ENCODE data around the gene OTOG.

The OTOG gene

GRCh38 chr11:17516551-17517150, 30.4 kb upstream of the OTOG start:
- no peak for FAIRE-seq
- DNase-seq (ENCODE audit: insufficient read length, low spot score): no peak

DNA sequence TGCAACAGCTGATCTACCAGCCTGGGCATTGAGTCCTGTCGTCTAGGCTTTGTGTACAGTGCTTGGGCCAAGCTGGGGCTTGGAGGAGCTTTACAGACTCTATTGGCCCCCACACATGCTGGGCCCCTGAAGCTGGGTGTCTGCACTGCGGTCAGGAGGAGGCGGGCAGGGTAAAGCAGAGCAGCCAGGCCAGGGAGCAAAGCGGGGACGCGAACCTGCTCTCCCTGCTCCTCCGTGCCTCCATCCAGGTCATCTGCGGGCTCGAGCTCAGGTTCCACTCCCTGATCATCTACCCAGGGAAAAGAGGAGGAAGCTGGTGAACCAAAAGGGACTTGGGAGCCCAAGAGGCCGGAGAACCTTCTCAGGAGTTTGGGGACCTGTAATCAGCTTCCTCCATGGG, 29.9 kb upstream of the OTOG start:
- no peak for FAIRE-seq

DNA sequence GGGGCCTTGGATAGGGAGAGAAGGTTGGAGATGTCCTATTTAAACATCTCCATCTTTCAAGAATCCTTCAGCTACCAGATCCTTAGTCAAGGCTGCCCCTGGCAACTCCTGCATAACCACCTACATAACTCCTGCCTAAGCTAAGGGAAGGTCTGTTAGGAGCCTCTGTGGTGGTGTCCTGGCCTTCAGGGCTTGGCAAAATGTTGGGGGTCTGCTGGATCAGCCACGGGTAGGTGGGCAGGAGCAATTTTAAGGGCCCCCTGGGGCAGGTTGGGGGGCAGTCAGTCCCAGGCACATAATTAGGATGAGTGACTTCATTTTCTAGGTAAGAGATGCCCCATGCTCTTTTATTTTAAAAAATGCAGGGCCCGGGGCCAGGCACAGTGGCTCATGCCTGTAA, 28.7 kb upstream of the OTOG start:
- DNase-seq (ENCODE audit: insufficient read length, low spot score): no peak
- no peak for FAIRE-seq

More for the DNA sequence above, 29.9 kb upstream of the OTOG start:
- no peak for DNase-seq (ENCODE audit: insufficient read length, low spot score)

GRCh38 chr11:17519061-17519885, 27.8 kb upstream of the OTOG start:
- DNase-seq (ENCODE audit: insufficient read length, low spot score) (no peak), FAIRE-seq (no peak)

DNA sequence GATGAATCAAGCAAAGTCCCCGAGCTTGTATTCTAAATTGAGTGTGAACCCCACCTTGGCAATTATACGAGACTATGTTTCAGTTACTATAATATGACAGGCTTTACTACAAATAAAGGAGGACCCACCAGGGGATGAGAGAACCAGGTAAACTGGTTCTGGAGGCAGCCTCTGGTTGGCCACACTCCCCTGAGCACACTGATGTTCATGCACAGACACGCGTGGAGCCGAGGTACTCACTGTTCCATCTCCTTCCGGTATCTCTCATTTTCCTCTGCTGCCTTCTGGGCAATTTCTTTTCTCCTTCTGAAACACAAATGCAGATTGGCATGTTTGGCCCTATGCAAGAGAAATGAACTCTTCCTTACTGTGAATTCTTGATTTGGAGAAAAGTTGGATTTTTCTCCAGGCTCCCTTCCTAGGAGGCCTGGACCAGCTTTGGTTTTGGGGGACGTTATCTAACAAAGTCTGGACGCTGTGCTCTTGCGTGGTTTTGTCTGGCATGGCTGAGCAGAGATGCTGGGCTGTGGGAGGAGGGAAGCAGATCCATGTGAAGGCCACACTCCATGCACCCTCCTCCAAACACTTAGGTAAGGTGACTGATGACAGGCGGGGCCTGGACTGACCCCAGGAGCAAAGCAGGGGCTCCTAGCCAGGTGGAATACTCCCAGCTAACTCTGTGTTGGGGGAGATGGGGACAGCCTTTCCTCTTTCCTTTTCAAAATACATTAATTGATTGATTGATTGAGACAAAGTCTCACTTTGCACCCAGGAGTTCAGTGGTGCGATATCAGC, 25.8 kb upstream of the OTOG start:
- FAIRE-seq: no peak
- DNase-seq (ENCODE audit: insufficient read length, low spot score): no peak

DNA sequence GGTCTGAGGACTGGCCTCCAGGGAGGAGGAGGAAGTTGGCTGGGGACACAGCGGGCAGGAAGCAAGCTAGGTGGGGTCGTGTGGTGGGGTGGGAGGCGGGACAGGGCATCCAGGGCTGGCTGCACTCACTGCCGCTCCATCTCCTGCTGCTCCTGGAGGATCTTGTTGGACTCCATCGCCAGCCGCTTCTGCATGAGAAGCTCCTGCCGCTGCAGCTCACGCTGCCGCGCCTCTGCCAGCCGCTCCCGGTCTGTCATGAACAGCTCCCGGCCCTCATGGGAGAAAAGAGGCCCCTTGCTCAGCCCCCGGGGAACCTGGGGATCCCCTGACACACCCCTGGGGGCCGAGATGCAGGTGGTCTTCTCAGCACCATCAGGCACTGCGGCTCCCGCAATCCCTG, 24.4 kb upstream of the OTOG start:
- DNase-seq (ENCODE audit: insufficient read length, low spot score) (no peak), FAIRE-seq (no peak)

- FAIRE-seq (no peak), DNase-seq (ENCODE audit: insufficient read length, low spot score) (no peak)
These were observed 22.8 kb upstream of the OTOG start for GRCh38 chr11:17524221-17524620.

- FAIRE-seq: no peak
- DNase-seq (ENCODE audit: insufficient read length, low spot score): no peak
These were observed 21.5 kb upstream of the OTOG start for GRCh38 chr11:17525570-17525969.

- DNase-seq (ENCODE audit: insufficient read length, low spot score) (no peak), FAIRE-seq (no peak)
These were observed 20.7 kb upstream of the OTOG start for GRCh38 chr11:17526326-17526725.

DNA sequence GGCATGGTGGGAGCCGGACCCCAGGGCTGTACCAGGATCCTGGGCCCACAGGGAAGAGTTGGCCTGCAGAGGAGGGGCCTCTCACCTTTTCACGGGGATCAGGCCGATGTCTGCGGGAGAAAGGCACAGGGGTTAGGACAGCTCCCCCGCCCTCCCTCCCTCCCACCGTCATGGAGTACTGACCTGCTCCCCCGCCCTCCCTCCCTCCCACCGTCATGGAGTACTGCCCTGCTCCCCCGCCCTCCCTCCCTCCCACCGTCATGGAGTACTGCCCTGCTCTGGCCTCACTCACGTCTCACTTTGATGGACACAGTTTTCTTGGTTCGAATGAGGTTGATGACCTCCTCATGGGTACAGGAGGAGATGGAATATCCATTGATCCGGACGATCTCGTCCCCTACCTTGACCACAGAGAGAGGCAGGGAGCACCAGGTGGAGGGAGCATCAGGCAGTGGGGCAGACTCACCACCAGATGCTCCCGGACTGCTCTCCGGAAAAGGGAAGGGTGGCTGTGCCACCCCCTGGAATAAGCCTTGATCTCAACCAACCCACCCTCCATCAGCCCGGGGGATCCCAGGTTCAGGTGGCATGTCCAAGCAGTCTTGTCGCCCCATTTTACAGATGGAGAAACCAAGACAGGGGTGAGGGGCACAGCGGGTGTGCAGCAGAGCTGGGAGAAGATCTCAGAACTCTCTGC, 20.0 kb upstream of the OTOG start:
- no peak for DNase-seq (ENCODE audit: insufficient read length, low spot score)
- no peak for FAIRE-seq

- FAIRE-seq (no peak), DNase-seq (ENCODE audit: insufficient read length, low spot score) (no peak)
These were observed 19.4 kb upstream of the OTOG start for GRCh38 chr11:17527628-17527995.

- FAIRE-seq (peak; percentile 28), DNase-seq (ENCODE audit: insufficient read length, low spot score) (peak; percentile 69)
These were observed 18.8 kb upstream of the OTOG start for GRCh38 chr11:17528181-17528691.

- DNase-seq (ENCODE audit: insufficient read length, low spot score) (no peak), FAIRE-seq (no peak)
These were observed 17.9 kb upstream of the OTOG start for GRCh38 chr11:17528906-17529843.

DNA sequence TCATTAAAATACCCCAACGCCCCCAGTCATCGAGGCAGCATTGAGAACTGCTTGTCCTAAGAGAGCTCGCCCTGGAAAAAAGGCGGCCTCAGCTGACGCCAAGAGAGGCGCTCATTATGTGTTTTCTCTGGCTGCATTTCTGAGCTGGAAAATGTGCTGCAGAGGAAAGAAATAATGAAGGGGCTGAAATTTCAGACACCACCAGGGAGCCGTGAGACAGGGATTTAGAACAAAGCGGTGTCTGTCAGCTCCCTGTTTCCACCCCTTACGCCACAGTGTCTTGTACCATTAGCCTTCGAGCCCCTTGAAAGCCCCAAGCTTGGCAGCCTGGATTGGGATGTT, 17.2 kb upstream of the OTOG start:
- no peak for DNase-seq (ENCODE audit: insufficient read length, low spot score)
- no peak for FAIRE-seq

GRCh38 chr11:17531071-17531600, 15.9 kb upstream of the OTOG start:
- DNase-seq (ENCODE audit: insufficient read length, low spot score) (no peak), FAIRE-seq (no peak)

DNA sequence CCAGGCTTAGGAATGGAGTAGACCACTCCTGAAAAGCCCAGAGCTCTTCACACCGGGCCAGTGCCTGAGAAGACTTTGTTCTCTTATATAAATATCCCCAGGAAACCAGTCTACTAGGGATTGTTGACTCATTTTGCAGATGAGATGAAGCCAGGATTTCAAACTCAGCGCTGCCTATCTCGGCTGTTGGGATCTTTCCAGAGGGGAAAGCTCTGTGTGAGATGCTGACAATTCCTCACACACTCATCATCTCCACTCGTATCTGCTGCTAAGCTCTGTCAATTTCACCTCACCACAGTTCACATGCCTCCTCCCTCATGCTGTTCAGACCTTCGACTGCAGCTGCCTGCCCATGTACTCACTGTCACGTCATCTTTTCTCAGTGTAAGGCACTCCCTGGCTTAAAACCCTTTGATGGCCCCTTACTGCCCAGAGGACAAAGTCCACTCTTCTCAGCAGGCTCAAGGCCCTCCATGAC, 15.4 kb upstream of the OTOG start:
- DNase-seq (ENCODE audit: insufficient read length, low spot score) (no peak), FAIRE-seq (no peak)

DNA sequence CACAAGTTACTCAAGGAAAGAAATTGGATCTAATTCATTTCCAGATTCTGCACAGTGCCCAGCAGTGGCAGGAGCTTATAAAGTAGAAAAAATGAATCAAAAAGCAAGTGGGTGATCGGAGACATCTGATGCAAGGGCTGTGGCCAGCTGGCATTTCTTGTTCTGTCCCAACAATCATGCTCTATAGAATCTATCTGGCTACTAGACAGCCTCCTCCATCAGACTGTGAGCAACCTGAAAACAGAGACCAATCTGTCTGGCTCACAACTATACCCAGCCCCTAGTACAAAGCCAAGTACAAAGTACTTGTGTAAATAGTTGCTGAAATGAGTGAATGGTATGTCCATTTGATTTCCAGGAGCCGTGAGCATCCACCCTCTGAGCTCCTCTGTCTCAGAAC, 14.3 kb upstream of the OTOG start:
- FAIRE-seq: no peak
- no peak for DNase-seq (ENCODE audit: insufficient read length, low spot score)

GRCh38 chr11:17533341-17533740, 13.7 kb upstream of the OTOG start:
- DNase-seq (ENCODE audit: insufficient read length, low spot score): no peak
- FAIRE-seq: no peak

- DNase-seq (ENCODE audit: insufficient read length, low spot score) (no peak), FAIRE-seq (no peak)
These were observed 13.2 kb upstream of the OTOG start for GRCh38 chr11:17533778-17534415.
